Measurements from ENCODE around the gene ANKRD6.

- TF ChIP-seq CTCF (IDR thresholded peaks at IDR 0.05; ENCODE audit: insufficient read depth, low read length, poor library complexity, severe bottlenecking) (no peak), EZH2phosphoT487 (conservative IDR thresholded peaks at IDR 0.05; ENCODE audit: low read length) (no peak)
Measured at GRCh38 chr6:89555806-89556205, 122.9 kb downstream of the ANKRD6 start.
